Peyer's patch (tissue), 4 donors: Measurements from ENCODE around the gene GALE. TPM values are rescaled to one million over a fixed set of nuclear protein-coding genes. Genes with fewer than 3 reads are reported as not detected.
"Not testable (repeated sequence)": the region's sequence is repeated elsewhere in the genome, so short reads cannot be mapped to it uniquely, and the experiment has no call there.

ENCODE experiments used
- DNase-seq, 3 donors: peaks; one replicate each; pipeline ENCODE4 v3.0.0-alpha.2; 2017 to 2019
- H3K27ac ChIP-seq, 4 donors: fragments of 200-600 bp; sonication (generic); one replicate each; pipeline ENCODE4 v1.5.1; 2016 to 2019
- H3K27me3 ChIP-seq, 2 donors: fragments of 200-600 bp; sonication (generic); one replicate each; pipeline ENCODE4 v1.5.1; 2019
- H3K36me3 ChIP-seq, 3 donors: fragments of 200-600 bp; sonication (generic); one replicate each; pipeline ENCODE4 v1.5.1; 2016 to 2019
- H3K4me1 ChIP-seq, 4 donors: fragments of 200-600 bp; sonication (generic); one replicate each; pipeline ENCODE4 v1.5.1; 2016 to 2019
- H3K4me3 ChIP-seq, 4 donors: fragments of 200-600 bp; sonication (generic); 1 replicate in 3 of 4; 2 replicates in 1 of 4; pipeline ENCODE4 v1.5.1; 2016 to 2019; ENCODE audit warnings: mild to moderate bottlenecking in 1 of 4
- H3K9me3 ChIP-seq, 4 donors: fragments of 200-600 bp; sonication (generic); one replicate each; pipeline ENCODE4 v1.5.1; 2016 to 2019; ENCODE audit warnings: mild to moderate bottlenecking in 1 of 4
- POLR2A ChIP-seq, 2 donors: fragments of 450-650 bp; IDR thresholded peaks; one replicate each; pipeline ENCODE4 v1.5.1; 2017; ENCODE audit warnings: antibody characterized with exemption in 2 of 2, mild to moderate bottlenecking in 2 of 2, moderate library complexity in 2 of 2
- total RNA-seq, 4 donors: library from RNA; depleted of rRNA; stranded (reverse); fragments of >200 nt; gene quantifications; one replicate each; pipeline ENCODE4 v1.1.0, GENCODE V29; 2016
- TF ChIP-seq, protein P1 (sequence below), 6 experiments: fragments of 450-650 bp in 4 of 6; fragments of 200-600 bp in 2 of 6; sonication (generic) in 1 of 6; IDR thresholded peaks; one replicate each; pipeline ENCODE4 v1.5.1; 2017 to 2019; ENCODE audit warnings: antibody characterized with exemption in 6 of 6, mild to moderate bottlenecking in 3 of 6, moderate library complexity in 1 of 6

Gene GALE
- total RNA-seq, result 100 to 1,000 TPM in 2 of 4 donors, 10 to 100 TPM in 2; 58.6 to 137 (median 107) TPM

DNA sequence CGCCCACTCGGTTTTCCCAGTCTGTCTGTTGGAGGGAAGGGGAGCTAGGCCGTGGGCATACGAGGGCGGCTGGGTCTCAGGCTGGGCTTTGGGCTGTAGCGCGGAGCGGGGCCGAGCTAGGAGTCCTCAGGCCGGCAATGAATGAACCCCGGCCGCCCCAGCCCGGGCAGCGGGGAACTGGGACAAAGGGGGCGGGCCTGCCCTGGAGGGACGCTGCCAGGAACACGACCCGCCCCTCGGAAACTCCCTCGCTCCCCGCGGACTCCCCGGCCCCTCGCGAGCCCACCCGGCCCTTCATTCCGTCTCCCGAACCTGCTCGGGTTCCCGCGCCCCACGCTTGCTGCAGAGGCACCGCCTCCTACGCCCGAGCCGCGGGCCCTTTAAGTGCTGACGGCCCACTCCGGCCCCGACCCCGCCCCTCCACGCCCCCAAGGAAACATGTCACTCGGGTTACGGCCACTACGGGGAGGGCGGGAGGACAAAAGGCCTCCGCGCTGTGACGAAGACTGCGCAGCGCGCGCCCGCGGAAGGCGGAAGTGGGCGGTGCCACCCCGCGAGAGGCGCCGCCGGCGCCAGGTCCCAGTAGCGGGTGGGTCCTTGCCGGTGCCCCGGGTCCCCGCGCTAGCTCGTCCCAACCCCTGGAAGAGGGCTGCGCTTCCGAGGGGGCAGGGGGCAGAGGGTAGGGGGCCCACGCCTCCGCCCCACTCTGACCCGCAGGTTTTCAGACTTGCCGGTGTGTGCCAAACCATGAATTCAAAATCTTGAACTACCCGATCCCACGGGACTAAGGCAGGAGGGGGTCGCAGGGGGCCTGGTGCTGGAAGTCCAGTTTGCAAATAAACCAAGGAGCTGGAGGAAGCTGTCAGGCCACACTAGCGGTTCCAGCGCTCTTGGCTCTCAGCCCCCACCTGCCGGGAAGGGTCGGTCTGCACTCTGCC, at the start of gene GALE:
Gene GALE, minus strand, starts transcription at position 355 of the 938 bp plus-strand sequence. CDS start 1,747 bp downstream, outside the sequence.
- DNase-seq, result peak; percentile 97 to 99 (median 99)
- no peaks in the 10 kb centered on the region for H3K27me3 ChIP-seq
- H3K9me3 ChIP-seq, result no peaks in the 10 kb centered on the region
- peak within 1 kb of the TSS; percentile 85 to 97 (median 94) for H3K27ac ChIP-seq
- peaks cover 0 to 28% (median 0%) of the 10 kb centered on the region in 3 donors for H3K36me3 ChIP-seq
- peak; percentile 77 to 89 for TF ChIP-seq POLR2A (IDR thresholded peaks at IDR 0.05)
- TF ChIP-seq, protein P1, sequence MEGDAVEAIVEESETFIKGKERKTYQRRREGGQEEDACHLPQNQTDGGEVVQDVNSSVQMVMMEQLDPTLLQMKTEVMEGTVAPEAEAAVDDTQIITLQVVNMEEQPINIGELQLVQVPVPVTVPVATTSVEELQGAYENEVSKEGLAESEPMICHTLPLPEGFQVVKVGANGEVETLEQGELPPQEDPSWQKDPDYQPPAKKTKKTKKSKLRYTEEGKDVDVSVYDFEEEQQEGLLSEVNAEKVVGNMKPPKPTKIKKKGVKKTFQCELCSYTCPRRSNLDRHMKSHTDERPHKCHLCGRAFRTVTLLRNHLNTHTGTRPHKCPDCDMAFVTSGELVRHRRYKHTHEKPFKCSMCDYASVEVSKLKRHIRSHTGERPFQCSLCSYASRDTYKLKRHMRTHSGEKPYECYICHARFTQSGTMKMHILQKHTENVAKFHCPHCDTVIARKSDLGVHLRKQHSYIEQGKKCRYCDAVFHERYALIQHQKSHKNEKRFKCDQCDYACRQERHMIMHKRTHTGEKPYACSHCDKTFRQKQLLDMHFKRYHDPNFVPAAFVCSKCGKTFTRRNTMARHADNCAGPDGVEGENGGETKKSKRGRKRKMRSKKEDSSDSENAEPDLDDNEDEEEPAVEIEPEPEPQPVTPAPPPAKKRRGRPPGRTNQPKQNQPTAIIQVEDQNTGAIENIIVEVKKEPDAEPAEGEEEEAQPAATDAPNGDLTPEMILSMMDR (IDR thresholded peaks at IDR 0.05), result peak in 1 of 6 experiments; percentile 12
- H3K4me1 ChIP-seq, result peaks cover 0 to 24% (median 18%) of the 10 kb centered on the region in 4 donors
- H3K4me3 ChIP-seq, result peak within 1 kb of the TSS; percentile 65 to 94 (median 82)

DNA sequence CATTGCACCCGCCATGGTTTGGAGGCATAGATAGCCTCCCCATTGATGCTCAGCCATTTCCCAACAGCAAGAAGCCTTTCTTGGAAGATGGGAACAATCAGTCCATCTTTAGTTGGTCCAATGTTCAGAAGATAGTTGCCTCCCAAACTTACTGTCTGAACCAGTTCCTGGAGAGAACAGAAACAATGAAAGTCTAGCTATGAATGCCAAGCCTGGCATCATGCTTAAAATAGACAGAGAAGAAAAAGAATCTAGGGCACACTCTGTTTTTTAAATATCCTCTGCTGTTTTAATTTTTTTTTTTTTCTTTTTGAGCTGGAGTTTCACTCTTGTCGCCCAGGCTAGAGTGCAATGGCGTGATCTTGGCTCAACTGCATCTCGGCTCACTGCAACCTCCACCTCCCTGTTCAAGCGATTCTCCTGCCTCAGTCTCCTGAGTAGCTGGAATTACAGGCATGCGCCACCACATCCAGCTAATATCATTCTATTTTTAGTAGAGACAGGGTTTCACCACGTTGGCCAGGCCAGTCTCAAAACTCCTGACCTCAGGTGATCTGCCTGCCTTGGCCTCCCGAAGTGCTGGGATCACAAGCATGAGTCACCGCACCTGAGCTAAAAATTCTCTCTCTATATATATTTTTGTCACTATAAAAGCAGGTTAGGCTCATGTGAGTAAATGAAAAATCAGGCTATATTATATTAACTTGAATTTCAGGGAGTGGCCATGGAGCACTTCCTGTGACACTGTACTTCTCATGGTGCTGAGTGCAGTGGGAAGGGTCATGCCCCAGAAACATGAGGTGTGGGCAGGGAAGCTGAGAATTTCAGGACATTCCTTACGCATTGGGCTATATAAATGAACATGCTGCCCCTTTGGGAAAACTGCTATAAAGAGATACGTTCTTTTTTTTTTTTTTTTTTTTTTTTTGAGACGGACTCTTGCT, 48.4 kb upstream of the GALE start:
- Histone ChIP-seq H3K27me3 (no peaks in the 10 kb centered on the region), H3K4me1 (no peaks in the 10 kb centered on the region), H3K9me3 (no peaks in the 10 kb centered on the region), H3K36me3 (peaks cover 0 to 52% (median 3%) of the 10 kb centered on the region in 3 donors), H3K4me3 (no peak overlapping the region), H3K27ac (no peak overlapping the region)
- no peak for DNase-seq
- TF ChIP-seq POLR2A (IDR thresholded peaks at IDR 0.05), result no peak

DNA sequence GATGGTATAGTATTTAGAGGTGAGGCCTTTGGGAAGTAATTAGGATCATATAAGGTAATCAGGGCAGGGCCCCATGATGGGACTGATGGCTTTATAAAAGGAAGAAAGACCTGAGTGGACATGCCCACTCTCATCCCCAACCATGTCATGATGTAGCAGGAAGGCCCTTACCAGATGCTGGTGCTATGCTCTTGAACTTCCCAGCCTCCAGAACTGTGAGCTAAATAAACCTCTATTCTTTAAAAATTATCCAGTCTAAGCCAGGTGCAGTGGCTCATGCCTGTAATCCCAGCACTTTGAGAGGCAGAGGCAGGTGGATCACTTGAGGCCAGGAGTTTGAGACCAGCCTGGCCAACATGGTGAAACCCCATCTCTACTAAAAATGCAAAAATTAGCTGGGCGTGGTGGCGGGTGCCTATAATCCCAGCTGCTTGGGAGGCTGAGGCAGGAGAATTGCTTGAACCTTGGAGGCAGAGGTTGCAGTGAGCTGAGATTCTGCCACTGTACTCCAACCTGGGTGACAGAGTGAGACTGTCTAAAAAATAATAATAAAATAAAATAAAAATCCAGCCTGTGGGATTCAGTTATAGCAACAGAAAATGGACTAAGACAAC, 47.0 kb upstream of the GALE start:
- H3K27ac ChIP-seq, H3K9me3 ChIP-seq, H3K27me3 ChIP-seq, H3K4me3 ChIP-seq, DNase-seq, H3K4me1 ChIP-seq: not testable (repeated sequence)
- H3K36me3 ChIP-seq, result peaks cover 0 to 52% (median 3%) of the 10 kb centered on the region in 3 donors

DNA sequence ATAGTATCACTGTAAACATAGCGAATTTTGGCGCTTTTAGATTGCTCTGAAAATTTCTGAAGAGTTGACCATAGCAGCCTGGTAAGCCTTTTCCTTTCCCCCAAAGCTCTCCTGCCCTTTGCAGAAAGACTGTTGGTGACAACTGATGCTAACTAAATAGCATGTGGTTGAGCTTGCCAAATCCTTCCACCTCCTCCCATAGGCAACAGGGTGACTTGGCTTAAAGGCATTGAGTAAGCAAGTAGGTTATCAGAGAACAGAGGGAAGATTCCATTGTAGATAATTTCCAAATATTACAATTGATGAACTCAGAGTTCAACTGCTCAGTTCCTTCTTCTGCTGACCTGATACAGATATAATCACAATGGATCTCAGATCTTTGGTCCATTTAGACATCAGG, 44.6 kb upstream of the GALE start:
- Histone ChIP-seq H3K4me3 (no peak overlapping the region), H3K4me1 (no peaks in the 10 kb centered on the region), H3K27ac (no peak overlapping the region), H3K9me3 (no peaks in the 10 kb centered on the region), H3K36me3 (peaks cover 0 to 46% (median 3%) of the 10 kb centered on the region in 3 donors), H3K27me3 (no peaks in the 10 kb centered on the region)
- TF ChIP-seq, protein P1 (IDR thresholded peaks at IDR 0.05), result no peak
- TF ChIP-seq POLR2A (IDR thresholded peaks at IDR 0.05), result no peak
- DNase-seq, result no peak

DNA sequence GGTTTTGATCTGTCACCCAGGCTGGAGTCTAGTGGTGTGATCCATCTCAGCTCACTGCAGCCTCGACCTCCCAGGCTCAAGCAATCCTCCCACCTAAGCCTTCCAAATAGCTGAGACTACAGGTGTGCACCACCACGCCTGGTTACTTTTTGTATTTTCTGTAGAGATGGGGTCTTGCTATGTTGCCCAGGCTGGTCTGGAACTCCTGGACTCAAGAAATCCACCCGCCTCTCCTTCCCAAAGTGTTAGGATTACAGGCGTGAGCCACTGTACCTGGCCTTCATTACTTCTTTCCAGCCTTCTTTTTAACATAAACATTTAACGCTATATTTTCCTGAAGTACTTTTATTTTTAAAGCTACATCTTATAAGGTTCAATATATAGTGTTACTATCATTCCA, 43.1 kb upstream of the GALE start:
- peaks cover 0 to 35% (median 3%) of the 10 kb centered on the region in 3 donors for H3K36me3 ChIP-seq
- H3K4me1 ChIP-seq, result peaks cover 0 to 4% (median 0%) of the 10 kb centered on the region in 4 donors
- no peaks in the 10 kb centered on the region for H3K9me3 ChIP-seq
- DNase-seq, result no peak
- H3K4me3 ChIP-seq, result no peak overlapping the region
- no peak for TF ChIP-seq POLR2A (IDR thresholded peaks at IDR 0.05)
- TF ChIP-seq, protein P1 (IDR thresholded peaks at IDR 0.05), result no peak
- no peak overlapping the region for H3K27ac ChIP-seq
- H3K27me3 ChIP-seq, result no peaks in the 10 kb centered on the region

DNA sequence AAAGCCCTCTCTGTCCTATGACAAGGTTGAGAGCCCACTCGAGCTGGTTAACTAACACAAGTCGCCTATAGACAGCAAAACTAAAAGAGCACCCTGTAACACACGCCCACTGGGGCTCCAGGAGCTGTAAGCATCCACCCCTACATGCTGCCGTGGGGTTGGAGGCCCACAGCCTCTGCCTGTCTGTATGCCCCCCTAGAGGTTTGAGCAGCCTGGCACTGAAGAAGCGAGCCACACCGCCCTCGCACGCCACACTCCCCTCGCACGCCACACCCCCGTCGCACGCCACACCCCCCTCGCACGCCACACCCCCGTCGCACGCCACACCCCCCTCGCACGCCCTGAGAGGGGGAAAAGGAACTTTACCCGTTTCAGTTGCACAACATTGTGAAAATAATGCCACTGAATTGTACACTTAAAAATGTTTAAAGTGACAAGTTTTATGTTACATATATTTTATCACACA, 37.9 kb upstream of the GALE start:
- DNase-seq, result peak; percentile 77 to 86 (median 80)
- no peaks in the 10 kb centered on the region for H3K36me3 ChIP-seq
- peak overlapping the region in 1 of 4 donors; percentile 38 for H3K27ac ChIP-seq
- peak overlapping the region; percentile 20 to 42 (median 36) for H3K4me3 ChIP-seq
- TF ChIP-seq, protein P1 (IDR thresholded peaks at IDR 0.05), result no peak
- no peak for TF ChIP-seq POLR2A (IDR thresholded peaks at IDR 0.05)
- no peaks in the 10 kb centered on the region for H3K27me3 ChIP-seq
- peaks cover 4 to 9% (median 5%) of the 10 kb centered on the region in 4 donors for H3K4me1 ChIP-seq
- no peaks in the 10 kb centered on the region for H3K9me3 ChIP-seq
